ENCODE data around the gene ATP8A2. TPM values are rescaled to one million over a fixed set of nuclear protein-coding genes. Genes with fewer than 3 reads are reported as not detected.
A peak's percentile ranks its signal among the peaks of the same experiment; 100 is the strongest.

Gene ATP8A2
- total and polyA plus RNA-seq, 4 donors = 0.13 to 0.29 (median 0.24) TPM; not detected in 1

- H3K4me1 ChIP-seq (ENCODE audit: control insufficient read depth in 1 of 2, insufficient read depth in 2 of 2, low read length in 2 of 2) = no peaks in the 10 kb centered on the region
- DNase-seq = no peak
- no peak for ATAC-seq (ENCODE audit: low FRiP score)
- no peak overlapping the region for H3K27ac ChIP-seq (ENCODE audit: low read depth in 1 of 2, low read length in 2 of 2)
- WGBS, 2 donors = 22 to 31% methylated on average over 12 of the region's 12 CpGs
- no peaks in the 10 kb centered on the region for H3K9me3 ChIP-seq (ENCODE audit: control insufficient read depth, low read length)
- intact Hi-C loops (cut with DNase I) = no loop called here
- no peaks in the 10 kb centered on the region for H3K36me3 ChIP-seq (ENCODE audit: control insufficient read depth in 1 of 2, insufficient read depth in 2 of 2, low read length in 1 of 2)
- no peaks in the 10 kb centered on the region for H3K27me3 ChIP-seq (ENCODE audit: control insufficient read depth in 1 of 2, insufficient read depth in 2 of 2, low read length in 1 of 2)
- H3K4me3 ChIP-seq (ENCODE audit: low read length in 2 of 2) = no peak overlapping the region
Measured at GRCh38 chr13:25881971-25882451, 510.2 kb downstream of the ATP8A2 start.

- 85 to 88% methylated on average over 8 of the region's 8 CpGs for WGBS, 2 donors
- DNase-seq = no peak
- H3K9me3 ChIP-seq (ENCODE audit: control insufficient read depth, low read length) = no peaks in the 10 kb centered on the region
- no peak overlapping the region for H3K4me3 ChIP-seq (ENCODE audit: low read length in 2 of 2)
- no peaks in the 10 kb centered on the region for H3K27me3 ChIP-seq (ENCODE audit: control insufficient read depth in 1 of 2, insufficient read depth in 2 of 2, low read length in 1 of 2)
- H3K27ac ChIP-seq (ENCODE audit: low read depth in 1 of 2, low read length in 2 of 2) = no peak overlapping the region
- no peaks in the 10 kb centered on the region for H3K36me3 ChIP-seq (ENCODE audit: control insufficient read depth in 1 of 2, insufficient read depth in 2 of 2, low read length in 1 of 2)
- H3K4me1 ChIP-seq (ENCODE audit: control insufficient read depth in 1 of 2, insufficient read depth in 2 of 2, low read length in 2 of 2) = no peaks in the 10 kb centered on the region
- intact Hi-C loops (cut with DNase I) = no loop called here
- ATAC-seq (ENCODE audit: low FRiP score) = no peak
Measured at GRCh38 chr13:25882466-25883357, 510.9 kb downstream of the ATP8A2 start.

GRCh38 chr13:25885418-25885817, 513.6 kb downstream of the ATP8A2 start:
- Histone ChIP-seq H3K4me1 (ENCODE audit: control insufficient read depth in 1 of 2, insufficient read depth in 2 of 2, low read length in 2 of 2) (no peaks in the 10 kb centered on the region), H3K4me3 (ENCODE audit: low read length in 2 of 2) (no peak overlapping the region), H3K27me3 (ENCODE audit: control insufficient read depth in 1 of 2, insufficient read depth in 2 of 2, low read length in 1 of 2) (no peaks in the 10 kb centered on the region), H3K9me3 (ENCODE audit: control insufficient read depth, low read length) (no peaks in the 10 kb centered on the region), H3K36me3 (ENCODE audit: control insufficient read depth in 1 of 2, insufficient read depth in 2 of 2, low read length in 1 of 2) (no peaks in the 10 kb centered on the region), H3K27ac (ENCODE audit: low read depth in 1 of 2, low read length in 2 of 2) (no peak overlapping the region)
- WGBS, 2 donors = 56 to 75% methylated on average over 4 of the region's 4 CpGs
- no peak for ATAC-seq (ENCODE audit: low FRiP score)
- intact Hi-C loops (cut with DNase I) = no loop called here
- no peak for DNase-seq

- no peaks in the 10 kb centered on the region for H3K36me3 ChIP-seq (ENCODE audit: control insufficient read depth in 1 of 2, insufficient read depth in 2 of 2, low read length in 1 of 2)
- no peaks in the 10 kb centered on the region for H3K9me3 ChIP-seq (ENCODE audit: control insufficient read depth, low read length)
- intact Hi-C loops (cut with DNase I) = no loop called here
- no peak overlapping the region for H3K27ac ChIP-seq (ENCODE audit: low read depth in 1 of 2, low read length in 2 of 2)
- DNase-seq (no peak), ATAC-seq (ENCODE audit: low FRiP score) (peak; percentile 56)
- H3K27me3 ChIP-seq (ENCODE audit: control insufficient read depth in 1 of 2, insufficient read depth in 2 of 2, low read length in 1 of 2) = no peaks in the 10 kb centered on the region
- no peak overlapping the region for H3K4me3 ChIP-seq (ENCODE audit: low read length in 2 of 2)
- 86 to 89% methylated on average over 14 of the region's 14 CpGs for WGBS, 2 donors
- H3K4me1 ChIP-seq (ENCODE audit: control insufficient read depth in 1 of 2, insufficient read depth in 2 of 2, low read length in 2 of 2) = no peaks in the 10 kb centered on the region
Measured at GRCh38 chr13:25886438-25887214, 514.9 kb downstream of the ATP8A2 start.

GRCh38 chr13:25887962-25888655, 516.3 kb downstream of the ATP8A2 start:
- DNase-seq (no peak), ATAC-seq (ENCODE audit: low FRiP score) (no peak)
- Histone ChIP-seq H3K36me3 (ENCODE audit: control insufficient read depth in 1 of 2, insufficient read depth in 2 of 2, low read length in 1 of 2) (no peaks in the 10 kb centered on the region), H3K9me3 (ENCODE audit: control insufficient read depth, low read length) (no peaks in the 10 kb centered on the region), H3K27me3 (ENCODE audit: control insufficient read depth in 1 of 2, insufficient read depth in 2 of 2, low read length in 1 of 2) (no peaks in the 10 kb centered on the region), H3K27ac (ENCODE audit: low read depth in 1 of 2, low read length in 2 of 2) (no peak overlapping the region), H3K4me1 (ENCODE audit: control insufficient read depth in 1 of 2, insufficient read depth in 2 of 2, low read length in 2 of 2) (no peaks in the 10 kb centered on the region), H3K4me3 (ENCODE audit: low read length in 2 of 2) (no peak overlapping the region)
- 70 to 72% methylated on average over 8 of the region's 8 CpGs for WGBS, 2 donors
- intact Hi-C loops (cut with DNase I) = no loop called here

- no peaks in the 10 kb centered on the region for H3K4me1 ChIP-seq (ENCODE audit: control insufficient read depth in 1 of 2, insufficient read depth in 2 of 2, low read length in 2 of 2)
- no peaks in the 10 kb centered on the region for H3K9me3 ChIP-seq (ENCODE audit: control insufficient read depth, low read length)
- H3K4me3 ChIP-seq (ENCODE audit: low read length in 2 of 2) = no peak overlapping the region
- ATAC-seq (ENCODE audit: low FRiP score) = no peak
- intact Hi-C loops (cut with DNase I) = no loop called here
- no peak overlapping the region for H3K27ac ChIP-seq (ENCODE audit: low read depth in 1 of 2, low read length in 2 of 2)
- no peaks in the 10 kb centered on the region for H3K27me3 ChIP-seq (ENCODE audit: control insufficient read depth in 1 of 2, insufficient read depth in 2 of 2, low read length in 1 of 2)
- H3K36me3 ChIP-seq (ENCODE audit: control insufficient read depth in 1 of 2, insufficient read depth in 2 of 2, low read length in 1 of 2) = no peaks in the 10 kb centered on the region
- no peak for DNase-seq
- 25 to 40% methylated on average over 4 of the region's 4 CpGs for WGBS, 2 donors
Measured at GRCh38 chr13:25890671-25891212, 519.0 kb downstream of the ATP8A2 start.

- 94 to 95% methylated on average over 7 of the region's 7 CpGs for WGBS, 2 donors
Measured at GRCh38 chr13:25898991-25899390, 527.2 kb downstream of the ATP8A2 start.

GRCh38 chr13:25899464-25899863, 527.7 kb downstream of the ATP8A2 start:
- no peak for DNase-seq
- 84 to 85% methylated on average over 6 of the region's 6 CpGs for WGBS, 2 donors
- Histone ChIP-seq H3K36me3 (ENCODE audit: control insufficient read depth in 1 of 2, insufficient read depth in 2 of 2, low read length in 1 of 2) (no peaks in the 10 kb centered on the region), H3K27me3 (ENCODE audit: control insufficient read depth in 1 of 2, insufficient read depth in 2 of 2, low read length in 1 of 2) (no peaks in the 10 kb centered on the region), H3K9me3 (ENCODE audit: control insufficient read depth, low read length) (peaks cover 1% of the 10 kb centered on the region), H3K4me3 (ENCODE audit: low read length in 2 of 2) (no peak overlapping the region), H3K4me1 (ENCODE audit: control insufficient read depth in 1 of 2, insufficient read depth in 2 of 2, low read length in 2 of 2) (no peaks in the 10 kb centered on the region), H3K27ac (ENCODE audit: low read depth in 1 of 2, low read length in 2 of 2) (no peak overlapping the region)
- no peak for ATAC-seq (ENCODE audit: low FRiP score)
- intact Hi-C loops (cut with DNase I) = no loop called here

More at GRCh38 chr13:25898991-25899390, 527.2 kb downstream of the ATP8A2 start:
- H3K27ac ChIP-seq (ENCODE audit: low read depth in 1 of 2, low read length in 2 of 2) = no peak overlapping the region
- intact Hi-C loops (cut with DNase I) = no loop called here
- no peak overlapping the region for H3K4me3 ChIP-seq (ENCODE audit: low read length in 2 of 2)
- no peaks in the 10 kb centered on the region for H3K27me3 ChIP-seq (ENCODE audit: control insufficient read depth in 1 of 2, insufficient read depth in 2 of 2, low read length in 1 of 2)
- H3K9me3 ChIP-seq (ENCODE audit: control insufficient read depth, low read length) = peaks cover 1% of the 10 kb centered on the region
- H3K36me3 ChIP-seq (ENCODE audit: control insufficient read depth in 1 of 2, insufficient read depth in 2 of 2, low read length in 1 of 2) = no peaks in the 10 kb centered on the region
- DNase-seq = no peak
- H3K4me1 ChIP-seq (ENCODE audit: control insufficient read depth in 1 of 2, insufficient read depth in 2 of 2, low read length in 2 of 2) = no peaks in the 10 kb centered on the region
- no peak for ATAC-seq (ENCODE audit: low FRiP score)
